SU-DHL-6 (cell line): ENCODE measurements around the gene WSCD2.

ENCODE experiments used
- CTCF ChIP-seq: fragments of 200-600 bp; sonication (generic); IDR thresholded peaks from one replicate; pipeline ENCODE4 v1.5.1; 2017; ENCODE audit warnings: antibody characterized with exemption, mild to moderate bottlenecking, low read length, moderate library complexity; ENCODE audit not compliant: insufficient read depth, poor library complexity, severe bottlenecking
- EZH2phosphoT487 ChIP-seq: fragments of 200-600 bp; sonication (generic), shearing (Covaris generic); conservative IDR thresholded peaks from 2 replicates; pipeline ENCODE4 v1.6.1; 2018; ENCODE audit warnings: mild to moderate bottlenecking, antibody characterized with exemption, low read length, moderate library complexity, mixed read lengths

- no peak for TF ChIP-seq CTCF
- TF ChIP-seq EZH2phosphoT487 = no peak
These were observed 22.5 kb upstream of the WSCD2 start for GRCh38 chr12:108106599-108106998.
